ENCODE results near the gene PPP1R14D.

The PPP1R14D gene

GRCh38 chr15:40858706-40859105 is 30.2 kb upstream of the PPP1R14D start:
- Mint-ChIP-seq H3K4me3 (no peak overlapping the region), H3K4me1 (ENCODE audit: low read depth) (peaks cover 17% of the 10 kb centered on the region), H3K9me3 (no peaks in the 10 kb centered on the region), H3K27ac (no peak overlapping the region), H3K36me3 (ENCODE audit: low read depth) (no peaks in the 10 kb centered on the region), H3K27me3 (ENCODE audit: low read depth) (peaks cover 10% of the 10 kb centered on the region)

GRCh38 chr15:40857601-40858341 is 29.3 kb upstream of the PPP1R14D start:
- no peak overlapping the region for H3K4me3 Mint-ChIP-seq
- H3K9me3 Mint-ChIP-seq: no peaks in the 10 kb centered on the region
- no peaks in the 10 kb centered on the region for H3K36me3 Mint-ChIP-seq (ENCODE audit: low read depth)
- peaks cover 7% of the 10 kb centered on the region for H3K27me3 Mint-ChIP-seq (ENCODE audit: low read depth)
- no peak overlapping the region for H3K27ac Mint-ChIP-seq
- peaks cover 17% of the 10 kb centered on the region for H3K4me1 Mint-ChIP-seq (ENCODE audit: low read depth)

- peaks cover 5% of the 10 kb centered on the region for H3K27me3 Mint-ChIP-seq (ENCODE audit: low read depth)
- H3K4me3 Mint-ChIP-seq: no peak overlapping the region
- H3K27ac Mint-ChIP-seq: no peak overlapping the region
- no peaks in the 10 kb centered on the region for H3K36me3 Mint-ChIP-seq (ENCODE audit: low read depth)
- peaks cover 17% of the 10 kb centered on the region for H3K4me1 Mint-ChIP-seq (ENCODE audit: low read depth)
- H3K9me3 Mint-ChIP-seq: no peaks in the 10 kb centered on the region
Observed at GRCh38 chr15:40856746-40857145, 28.2 kb upstream of the PPP1R14D start.

GRCh38 chr15:40855706-40856234 is 27.3 kb upstream of the PPP1R14D start:
- no peaks in the 10 kb centered on the region for H3K36me3 Mint-ChIP-seq (ENCODE audit: low read depth)
- no peaks in the 10 kb centered on the region for H3K9me3 Mint-ChIP-seq
- no peak overlapping the region for H3K27ac Mint-ChIP-seq
- peaks cover 17% of the 10 kb centered on the region for H3K4me1 Mint-ChIP-seq (ENCODE audit: low read depth)
- peaks cover 2% of the 10 kb centered on the region for H3K27me3 Mint-ChIP-seq (ENCODE audit: low read depth)
- H3K4me3 Mint-ChIP-seq: no peak overlapping the region

- Mint-ChIP-seq H3K4me3 (no peak overlapping the region), H3K36me3 (ENCODE audit: low read depth) (no peaks in the 10 kb centered on the region), H3K27ac (no peak overlapping the region), H3K4me1 (ENCODE audit: low read depth) (peaks cover 13% of the 10 kb centered on the region), H3K27me3 (ENCODE audit: low read depth) (peaks cover 3% of the 10 kb centered on the region), H3K9me3 (no peaks in the 10 kb centered on the region)
Observed at GRCh38 chr15:40854161-40854560, 25.7 kb upstream of the PPP1R14D start.

DNA sequence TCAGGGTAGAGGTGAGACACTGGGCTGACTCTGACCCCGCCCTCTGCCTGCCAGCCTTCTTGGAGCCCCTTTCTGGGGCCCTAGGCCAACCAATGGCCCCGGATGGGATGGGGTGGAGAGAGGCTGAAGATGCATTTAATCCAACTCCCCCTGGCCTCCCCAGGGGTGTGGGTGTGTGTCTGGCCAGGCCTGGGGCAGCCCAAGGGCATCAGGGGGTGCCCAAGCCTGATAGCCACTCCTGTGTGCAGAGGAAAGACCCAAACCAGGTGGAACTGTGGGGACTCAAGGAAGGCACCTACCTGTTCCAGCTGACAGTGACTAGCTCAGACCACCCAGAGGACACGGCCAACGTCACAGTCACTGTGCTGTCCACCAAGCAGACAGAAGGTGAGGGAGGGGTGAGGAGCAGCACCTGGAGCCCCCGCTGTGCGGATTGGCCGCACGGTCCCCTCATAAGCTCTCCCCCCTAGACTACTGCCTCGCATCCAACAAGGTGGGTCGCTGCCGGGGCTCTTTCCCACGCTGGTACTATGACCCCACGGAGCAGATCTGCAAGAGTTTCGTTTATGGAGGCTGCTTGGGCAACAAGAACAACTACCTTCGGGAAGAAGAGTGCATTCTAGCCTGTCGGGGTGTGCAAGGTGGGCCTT is 24.9 kb upstream of the PPP1R14D start:
- H3K27me3 Mint-ChIP-seq (ENCODE audit: low read depth): peaks cover 3% of the 10 kb centered on the region
- H3K27ac Mint-ChIP-seq: no peak overlapping the region
- H3K36me3 Mint-ChIP-seq (ENCODE audit: low read depth): no peaks in the 10 kb centered on the region
- no peaks in the 10 kb centered on the region for H3K9me3 Mint-ChIP-seq
- peaks cover 10% of the 10 kb centered on the region for H3K4me1 Mint-ChIP-seq (ENCODE audit: low read depth)
- H3K4me3 Mint-ChIP-seq: no peak overlapping the region

DNA sequence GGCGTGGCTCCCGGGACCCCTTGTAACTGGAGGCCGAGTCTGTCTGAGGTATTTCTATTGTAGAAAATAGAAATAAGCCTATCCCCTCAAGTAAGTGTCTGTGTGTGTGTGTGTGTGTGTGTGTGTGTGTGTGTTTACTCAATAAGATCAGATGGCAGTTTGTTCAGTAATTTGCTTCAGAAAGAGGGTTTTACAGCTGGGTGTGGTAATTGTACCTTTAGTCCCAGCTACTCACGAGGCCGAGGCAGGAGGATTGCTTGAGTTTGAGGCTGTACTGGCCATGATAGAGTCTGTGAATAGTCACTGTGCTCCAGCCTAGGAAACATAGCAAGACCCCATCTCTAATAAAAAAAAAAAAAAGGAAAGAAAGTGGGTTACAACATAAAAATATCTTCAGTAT is 24.0 kb upstream of the PPP1R14D start:
- no peak overlapping the region for H3K27ac Mint-ChIP-seq
- no peaks in the 10 kb centered on the region for H3K36me3 Mint-ChIP-seq (ENCODE audit: low read depth)
- no peaks in the 10 kb centered on the region for H3K9me3 Mint-ChIP-seq
- H3K4me3 Mint-ChIP-seq: no peak overlapping the region
- peaks cover 3% of the 10 kb centered on the region for H3K27me3 Mint-ChIP-seq (ENCODE audit: low read depth)
- H3K4me1 Mint-ChIP-seq (ENCODE audit: low read depth): peaks cover 9% of the 10 kb centered on the region

- Mint-ChIP-seq H3K27me3 (ENCODE audit: low read depth) (peaks cover 3% of the 10 kb centered on the region), H3K9me3 (no peaks in the 10 kb centered on the region), H3K36me3 (ENCODE audit: low read depth) (no peaks in the 10 kb centered on the region), H3K4me3 (no peak overlapping the region), H3K4me1 (ENCODE audit: low read depth) (peaks cover 20% of the 10 kb centered on the region), H3K27ac (no peak overlapping the region)
Observed at GRCh38 chr15:40850576-40851112, 22.1 kb upstream of the PPP1R14D start.

DNA sequence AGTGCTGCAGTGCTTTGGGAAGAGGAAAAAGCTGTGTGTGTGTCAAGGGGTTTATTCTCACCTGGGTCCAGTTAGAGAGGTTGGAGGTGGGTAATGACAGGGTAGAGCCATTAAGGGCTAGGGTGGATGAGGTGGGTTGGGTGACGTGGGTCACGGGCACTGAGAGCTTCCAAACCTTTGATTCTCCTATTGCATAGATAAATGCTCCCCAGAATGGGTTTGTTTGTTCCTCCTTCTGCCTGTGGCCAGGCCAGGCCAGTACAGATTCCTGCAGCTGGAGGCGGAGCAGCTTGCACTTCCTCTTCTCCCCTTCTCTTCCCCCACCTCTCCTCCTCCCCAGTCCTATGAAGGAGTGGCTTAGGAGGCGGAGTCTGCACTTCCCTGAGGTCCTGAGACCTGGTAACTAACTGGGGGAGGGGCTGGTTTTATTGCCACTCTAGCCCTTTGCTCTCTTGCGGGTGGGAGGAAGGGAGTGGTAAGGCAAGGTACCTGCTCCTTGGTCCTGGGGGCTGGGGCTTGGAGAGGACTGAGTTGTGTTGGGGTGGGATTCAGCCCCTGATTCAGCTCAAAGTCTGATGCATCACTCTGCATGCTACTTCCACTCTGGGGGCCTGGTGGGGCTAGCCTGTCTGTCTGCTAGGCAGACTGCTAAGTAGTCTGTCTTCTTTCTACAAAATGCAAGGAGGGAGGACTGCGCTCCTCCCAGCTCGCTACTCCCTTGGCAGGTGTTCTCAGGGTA is 18.9 kb upstream of the PPP1R14D start:
- H3K27me3 Mint-ChIP-seq (ENCODE audit: low read depth): peaks cover 15% of the 10 kb centered on the region
- peak overlapping the region; percentile 0 for H3K27ac Mint-ChIP-seq
- H3K36me3 Mint-ChIP-seq (ENCODE audit: low read depth): peaks cover 2% of the 10 kb centered on the region
- no peak overlapping the region for H3K4me3 Mint-ChIP-seq
- no peaks in the 10 kb centered on the region for H3K9me3 Mint-ChIP-seq
- peaks cover 31% of the 10 kb centered on the region for H3K4me1 Mint-ChIP-seq (ENCODE audit: low read depth)

DNA sequence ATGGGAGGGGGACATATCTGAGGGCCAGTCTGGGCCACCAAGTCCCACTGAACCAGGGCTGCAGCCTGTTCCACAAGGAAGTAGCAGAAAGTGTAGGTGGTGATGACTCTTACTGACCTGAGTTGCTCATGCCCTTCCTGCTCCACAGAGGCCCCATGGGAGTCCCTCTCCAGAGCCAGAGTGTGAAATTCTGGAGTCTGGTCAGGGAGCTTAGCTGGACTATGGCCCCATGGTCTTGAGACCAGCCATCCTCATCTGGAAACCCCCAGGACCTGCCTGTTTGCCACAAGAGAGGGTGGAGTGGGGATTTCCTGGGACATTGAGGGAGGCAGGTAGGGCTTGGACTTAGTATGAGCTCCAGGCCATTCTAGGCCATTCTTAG is 18.3 kb upstream of the PPP1R14D start:
- Mint-ChIP-seq H3K4me3 (no peak overlapping the region), H3K36me3 (ENCODE audit: low read depth) (peaks cover 2% of the 10 kb centered on the region), H3K4me1 (ENCODE audit: low read depth) (peaks cover 31% of the 10 kb centered on the region), H3K27ac (peak overlapping the region; percentile 0), H3K9me3 (no peaks in the 10 kb centered on the region), H3K27me3 (ENCODE audit: low read depth) (peaks cover 20% of the 10 kb centered on the region)

DNA sequence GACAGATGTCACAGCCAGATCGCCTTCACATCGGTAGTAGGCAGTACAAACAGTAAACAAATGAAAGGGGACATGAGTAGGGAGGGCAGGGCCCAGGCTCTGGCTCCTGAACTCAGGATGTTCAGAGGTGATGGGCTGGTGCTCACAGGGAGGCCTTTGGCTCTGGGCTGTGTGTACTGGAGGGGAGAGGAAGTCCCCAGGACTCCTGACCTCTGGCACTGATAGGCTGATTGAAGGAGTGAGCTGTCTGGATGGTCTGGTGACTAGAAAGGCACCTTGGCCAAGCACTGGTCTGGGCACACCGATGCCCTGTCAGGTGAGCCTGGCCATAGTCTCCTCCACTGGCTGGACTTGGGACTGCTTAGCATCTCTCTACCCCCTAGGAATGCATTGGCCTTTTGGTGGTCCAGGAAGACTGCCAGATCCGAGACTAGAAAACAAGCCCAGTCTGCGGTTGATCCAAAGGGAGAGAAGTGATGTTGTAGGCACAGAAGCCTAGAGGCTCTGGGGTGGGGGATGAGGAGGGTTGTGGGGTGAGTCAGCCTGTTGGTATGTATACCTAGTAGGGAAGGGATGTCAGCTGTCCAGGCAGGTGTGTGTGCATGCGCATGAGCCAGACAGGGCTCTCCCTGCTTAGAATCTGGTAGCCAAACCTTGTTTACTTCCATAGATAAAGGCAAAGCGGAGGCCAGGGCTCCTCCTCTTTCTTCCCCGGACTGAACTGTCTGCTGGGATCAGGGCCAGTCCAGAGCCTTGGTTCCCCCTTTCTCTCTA is 17.2 kb upstream of the PPP1R14D start:
- H3K9me3 Mint-ChIP-seq: no peaks in the 10 kb centered on the region
- peak overlapping the region; percentile 42 for H3K4me3 Mint-ChIP-seq
- no peak overlapping the region for H3K27ac Mint-ChIP-seq
- H3K4me1 Mint-ChIP-seq (ENCODE audit: low read depth): peaks cover 31% of the 10 kb centered on the region
- H3K36me3 Mint-ChIP-seq (ENCODE audit: low read depth): peaks cover 2% of the 10 kb centered on the region
- H3K27me3 Mint-ChIP-seq (ENCODE audit: low read depth): peaks cover 30% of the 10 kb centered on the region

GRCh38 chr15:40845036-40845435 is 16.5 kb upstream of the PPP1R14D start:
- Mint-ChIP-seq H3K9me3 (no peaks in the 10 kb centered on the region), H3K36me3 (ENCODE audit: low read depth) (peaks cover 2% of the 10 kb centered on the region), H3K4me3 (peak overlapping the region; percentile 81), H3K27ac (no peak overlapping the region), H3K27me3 (ENCODE audit: low read depth) (peaks cover 30% of the 10 kb centered on the region), H3K4me1 (ENCODE audit: low read depth) (peaks cover 31% of the 10 kb centered on the region)

DNA sequence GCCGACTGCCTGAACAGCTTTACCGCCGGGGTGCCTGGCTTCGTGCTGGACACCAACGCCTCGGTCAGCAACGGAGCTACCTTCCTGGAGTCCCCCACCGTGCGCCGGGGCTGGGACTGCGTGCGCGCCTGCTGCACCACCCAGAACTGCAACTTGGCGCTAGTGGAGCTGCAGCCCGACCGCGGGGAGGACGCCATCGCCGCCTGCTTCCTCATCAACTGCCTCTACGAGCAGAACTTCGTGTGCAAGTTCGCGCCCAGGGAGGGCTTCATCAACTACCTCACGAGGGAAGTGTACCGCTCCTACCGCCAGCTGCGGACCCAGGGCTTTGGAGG is 16.2 kb upstream of the PPP1R14D start:
- H3K9me3 Mint-ChIP-seq: no peaks in the 10 kb centered on the region
- H3K4me3 Mint-ChIP-seq: peak overlapping the region; percentile 81
- H3K27ac Mint-ChIP-seq: no peak overlapping the region
- H3K27me3 Mint-ChIP-seq (ENCODE audit: low read depth): peaks cover 31% of the 10 kb centered on the region
- H3K36me3 Mint-ChIP-seq (ENCODE audit: low read depth): peaks cover 2% of the 10 kb centered on the region
- peaks cover 31% of the 10 kb centered on the region for H3K4me1 Mint-ChIP-seq (ENCODE audit: low read depth)

All from T-helper 1 cell treated with Interleukin-12 subunit alpha and Interleukin-12 subunit beta and Interleukin-4 antibody, amounts not matched to agents 30 μg/mL and 1 μg/mL, for 36 hours (primary cell).